ENCODE data around the gene C22orf42.
"Not testable (repeated sequence)": the region's sequence is repeated elsewhere in the genome, so short reads cannot be mapped to it uniquely, and the experiment has no call there.

C22orf42 gene

GRCh38 chr22:32158712-32159533 lies at the start of gene C22orf42:
TSS of gene C22orf42 (minus strand) at chr22:32159303. CDS start at chr22:32159215, 88 bp downstream.
- in situ Hi-C loops (cut with MboI; ENCODE audit: low sequenced_read_pairs): no loop called here

- in situ Hi-C loops (cut with MboI; ENCODE audit: low sequenced_read_pairs): no loop called here
These were observed 49.6 kb upstream of the C22orf42 start for GRCh38 chr22:32208681-32209080.

- in situ Hi-C loops (cut with MboI; ENCODE audit: low sequenced_read_pairs): no loop called here
These were observed 48.9 kb upstream of the C22orf42 start for GRCh38 chr22:32207971-32208480.

GRCh38 chr22:32206774-32207758 lies 48.0 kb upstream of the C22orf42 start:
- in situ Hi-C loops (cut with MboI; ENCODE audit: low sequenced_read_pairs): no loop called here

- in situ Hi-C loops (cut with MboI; ENCODE audit: low sequenced_read_pairs): no loop called here
These were observed 47.1 kb upstream of the C22orf42 start for GRCh38 chr22:32205974-32206773.

GRCh38 chr22:32204856-32205722 lies 46.0 kb upstream of the C22orf42 start, which contains the start of gene RFPL2:
TSS of gene RFPL2 (minus strand) at chr22:32205073. CDS start at chr22:32202451, 2,622 bp downstream.
- in situ Hi-C loops (cut with MboI; ENCODE audit: low sequenced_read_pairs): no loop called here

GRCh38 chr22:32204040-32204855 lies 45.1 kb upstream of the C22orf42 start:
- in situ Hi-C loops (cut with MboI; ENCODE audit: low sequenced_read_pairs): no loop called here

GRCh38 chr22:32203181-32204039 lies 44.3 kb upstream of the C22orf42 start:
- in situ Hi-C loops (cut with MboI; ENCODE audit: low sequenced_read_pairs): no loop called here

- in situ Hi-C loops (cut with MboI; ENCODE audit: low sequenced_read_pairs): no loop called here
These were observed 43.6 kb upstream of the C22orf42 start for GRCh38 chr22:32202539-32203180.

GRCh38 chr22:32202161-32202538 lies 43.0 kb upstream of the C22orf42 start:
- in situ Hi-C loops (cut with MboI; ENCODE audit: low sequenced_read_pairs): no loop called here

GRCh38 chr22:32200752-32201151 lies 41.6 kb upstream of the C22orf42 start:
- in situ Hi-C loops (cut with MboI; ENCODE audit: low sequenced_read_pairs): no loop called here

GRCh38 chr22:32199961-32200360 lies 40.9 kb upstream of the C22orf42 start:
- in situ Hi-C loops (cut with MboI; ENCODE audit: low sequenced_read_pairs): no loop called here

- in situ Hi-C loops (cut with MboI; ENCODE audit: low sequenced_read_pairs): no loop called here
These were observed 40.2 kb upstream of the C22orf42 start for GRCh38 chr22:32199341-32199740.

GRCh38 chr22:32197553-32198226 lies 38.6 kb upstream of the C22orf42 start:
- in situ Hi-C loops (cut with MboI; ENCODE audit: low sequenced_read_pairs): not testable (repeated sequence)

- in situ Hi-C loops (cut with MboI; ENCODE audit: low sequenced_read_pairs): not testable (repeated sequence)
These were observed 36.8 kb upstream of the C22orf42 start for GRCh38 chr22:32195900-32196299.

GRCh38 chr22:32193346-32193745 lies 34.2 kb upstream of the C22orf42 start:
- in situ Hi-C loops (cut with MboI; ENCODE audit: low sequenced_read_pairs): not testable (repeated sequence)

- in situ Hi-C loops (cut with MboI; ENCODE audit: low sequenced_read_pairs): not testable (repeated sequence)
These were observed 31.9 kb upstream of the C22orf42 start for GRCh38 chr22:32191021-32191420.

Measured in HL-60/S4 (cell line).